GM19240 (cell line): Measurements from ENCODE around the gene SERGEF.

Experiments
- DNase-seq: peaks from one replicate; pipeline ENCODE4 v3.0.0; 2011; ENCODE audit warnings: low spot score; ENCODE audit not compliant: insufficient read length

Gene SERGEF

DNA sequence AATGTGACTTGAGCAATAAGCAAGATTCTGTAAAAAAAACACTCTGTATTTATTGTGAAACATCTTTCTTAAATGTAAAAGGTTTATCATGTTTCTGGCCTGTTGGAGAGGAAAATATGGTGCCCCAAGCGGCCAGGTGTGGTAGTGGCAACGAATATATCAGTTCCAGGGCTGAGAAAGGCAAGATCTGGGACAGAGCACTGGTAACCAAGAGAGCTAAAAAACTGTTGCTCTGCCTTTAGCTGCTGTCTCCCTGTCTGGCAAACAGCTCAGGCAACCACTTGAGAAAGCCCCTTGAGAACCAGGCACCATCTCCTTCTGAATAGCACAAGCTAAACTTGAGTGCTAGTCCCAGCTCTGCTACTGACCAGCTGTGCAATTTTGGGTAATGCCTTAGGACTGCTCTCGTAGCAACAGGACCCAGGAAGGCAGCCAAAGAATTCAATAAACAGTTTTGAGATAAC, 148.3 kb downstream of the SERGEF start:
- DNase-seq, result no peak

DNA sequence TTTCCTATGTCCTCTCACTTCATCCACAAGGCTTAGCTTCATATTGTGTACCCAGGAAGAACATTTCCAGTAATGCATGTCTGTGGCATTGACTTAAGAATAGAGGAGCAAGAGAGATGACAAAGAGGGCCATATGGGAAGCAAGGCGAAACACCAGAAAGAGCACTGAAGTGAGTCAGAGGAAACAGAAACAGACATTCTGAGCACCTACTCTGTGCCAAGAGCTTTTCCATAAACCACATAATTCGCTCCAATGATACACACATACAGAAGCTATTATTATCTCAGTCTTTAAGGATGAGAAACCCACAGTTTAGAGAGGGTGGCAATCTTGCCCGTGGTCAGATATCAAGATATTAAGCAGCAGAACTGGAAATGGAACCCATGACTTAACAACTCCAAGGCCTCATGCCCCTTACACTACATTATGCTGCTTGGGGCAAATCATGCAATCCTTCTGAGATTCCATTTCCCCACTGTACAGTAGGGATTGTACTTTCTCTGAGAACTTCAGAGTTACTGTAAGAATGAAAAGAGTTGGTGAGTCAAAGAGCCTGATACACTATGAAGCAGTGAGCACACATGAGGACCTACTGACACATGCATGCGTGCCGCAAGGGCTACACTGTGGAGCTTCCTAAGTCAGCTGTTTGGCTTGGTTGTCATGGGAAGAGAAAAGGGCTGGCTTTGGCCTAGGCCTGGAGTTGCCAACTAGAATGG, 151.7 kb downstream of the SERGEF start:
- DNase-seq, result no peak

GRCh38 chr11:17859552-17859951, 153.3 kb downstream of the SERGEF start:
- DNase-seq, result no peak

DNA sequence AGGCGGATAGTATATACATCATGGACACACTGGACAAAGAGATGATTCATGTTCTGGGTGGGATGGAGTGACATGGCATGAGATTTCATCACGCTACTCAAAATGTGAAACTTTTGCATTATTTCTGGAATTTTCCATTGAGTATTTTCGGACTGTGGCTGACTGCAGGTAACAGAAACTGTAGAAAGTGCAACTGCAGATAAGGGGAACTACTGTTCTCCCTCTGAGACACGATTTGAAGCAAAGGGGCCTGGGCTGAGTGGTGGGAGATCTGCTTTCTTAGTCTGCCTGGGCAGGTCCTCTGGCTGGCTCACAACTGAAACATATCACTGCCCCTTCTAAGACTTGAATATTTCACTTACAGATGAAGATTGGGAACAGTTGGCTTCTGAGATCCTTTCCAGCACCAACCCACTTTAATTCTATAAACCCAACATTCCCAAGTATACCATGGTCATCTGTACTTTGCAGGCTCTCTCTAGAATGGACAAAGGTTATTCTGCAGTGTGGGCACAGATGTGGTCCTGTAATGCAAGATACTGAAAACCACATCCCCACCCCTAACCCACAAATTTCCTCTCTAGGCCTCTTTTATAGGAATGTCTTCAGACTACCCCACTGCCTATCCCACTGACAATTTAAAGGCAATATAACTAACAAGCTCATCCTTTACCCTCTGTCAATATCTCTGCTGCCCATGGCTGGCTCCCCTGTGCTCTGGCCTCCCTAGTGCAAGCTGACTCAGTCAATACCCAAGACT, 157.1 kb downstream of the SERGEF start:
- DNase-seq, result no peak

- DNase-seq, result no peak
Measured at GRCh38 chr11:17853280-17853679, 159.6 kb downstream of the SERGEF start.

GRCh38 chr11:17852246-17852645, 160.6 kb downstream of the SERGEF start:
- DNase-seq, result no peak

- no peak for DNase-seq
Measured at GRCh38 chr11:17851697-17852096, 161.2 kb downstream of the SERGEF start.

GRCh38 chr11:17850336-17850735, 162.5 kb downstream of the SERGEF start:
- no peak for DNase-seq

- no peak for DNase-seq
Measured at GRCh38 chr11:17848715-17849114, 164.1 kb downstream of the SERGEF start.

DNA sequence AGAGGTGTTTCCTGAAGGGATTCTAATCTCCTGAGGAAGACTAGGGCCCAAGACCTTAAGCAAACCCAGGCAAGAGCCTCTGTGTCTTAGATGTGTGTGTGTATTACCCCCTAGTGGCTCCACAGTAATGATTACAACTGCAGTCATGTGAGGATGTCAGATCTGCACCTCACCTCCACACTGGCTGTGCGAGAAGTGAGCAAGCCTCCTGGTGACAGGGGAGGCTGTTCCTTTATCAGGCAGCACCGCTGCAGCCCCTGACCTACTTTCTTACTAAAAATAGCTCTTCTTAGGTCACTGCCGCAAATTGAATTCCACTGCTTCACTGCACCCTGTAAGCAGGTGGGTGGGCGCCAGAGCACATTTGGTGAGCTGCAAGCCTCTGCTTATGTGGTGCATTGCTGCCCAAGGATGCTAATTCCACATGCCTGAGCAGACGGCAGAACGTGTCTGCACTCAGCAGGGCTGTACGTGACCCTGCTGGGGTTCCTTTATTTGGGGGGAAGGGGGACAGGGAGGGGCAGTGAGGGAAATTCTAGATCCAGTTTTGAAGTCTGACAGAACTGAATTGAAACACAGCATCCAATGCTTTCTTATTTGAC, 165.9 kb downstream of the SERGEF start:
- no peak for DNase-seq

DNA sequence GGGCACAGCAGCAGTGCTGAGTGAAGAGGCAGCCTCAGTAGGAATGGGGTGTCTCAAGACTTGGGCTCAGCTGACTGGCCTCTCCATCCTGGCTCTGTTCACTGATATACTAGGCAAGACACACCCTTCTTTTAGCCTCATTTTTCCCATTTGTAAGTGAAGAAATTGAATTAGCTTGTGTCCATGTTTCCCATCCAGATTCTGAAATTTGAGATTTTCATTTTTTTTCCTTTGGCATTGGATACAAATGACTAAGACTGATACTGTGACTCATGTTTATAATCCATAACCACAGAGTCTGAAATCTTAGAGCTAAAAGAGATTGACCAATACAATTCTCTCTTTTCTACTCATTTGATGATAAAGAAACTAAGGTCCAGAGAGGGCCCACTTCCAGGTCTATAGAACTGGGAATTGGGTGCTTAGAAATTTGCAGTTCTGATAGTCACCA, 167.4 kb downstream of the SERGEF start:
- DNase-seq, result no peak

- DNase-seq, result no peak
Measured at GRCh38 chr11:17840101-17840548, 172.7 kb downstream of the SERGEF start.

DNA sequence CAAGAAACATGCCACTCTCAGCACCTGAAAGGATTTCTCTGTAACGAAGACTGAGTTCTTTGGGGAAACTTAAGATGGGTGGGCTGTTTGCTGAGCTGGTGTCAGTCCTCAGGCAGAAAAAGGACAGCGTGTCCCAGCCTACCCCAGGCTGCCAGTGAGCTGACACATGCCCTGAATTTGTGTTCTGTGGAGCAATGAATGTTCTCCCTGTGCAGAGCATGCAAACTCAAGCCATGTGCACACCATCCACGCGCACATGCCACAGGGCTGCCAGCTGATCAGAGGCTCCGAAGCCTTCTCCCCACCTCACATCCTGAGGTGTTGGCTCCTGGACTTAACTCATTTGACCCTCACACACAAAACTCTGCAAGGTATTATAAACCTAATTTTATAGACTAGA, 173.4 kb downstream of the SERGEF start:
- DNase-seq, result no peak

DNA sequence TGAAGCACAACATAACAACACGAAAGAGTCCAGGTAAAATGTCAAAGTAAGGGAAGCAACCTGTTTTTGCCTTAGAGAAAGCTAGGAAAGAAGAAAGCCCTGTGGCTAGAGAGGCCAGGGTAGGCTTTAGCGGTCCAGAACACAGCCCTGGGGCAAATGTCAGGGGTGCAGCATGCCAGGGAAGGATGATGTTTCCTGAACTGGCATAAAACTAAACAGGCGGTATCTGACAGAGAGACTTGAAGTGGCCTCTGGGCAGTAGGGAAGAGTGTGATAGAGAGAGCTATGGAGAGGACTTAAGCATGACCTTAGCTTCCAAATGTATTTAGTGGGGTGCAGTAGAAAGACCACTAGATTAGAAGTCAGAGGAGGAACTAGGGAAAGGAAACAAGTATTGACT, 174.7 kb downstream of the SERGEF start:
- DNase-seq, result no peak

GRCh38 chr11:17831883-17832282, 181.0 kb downstream of the SERGEF start:
- no peak for DNase-seq

DNA sequence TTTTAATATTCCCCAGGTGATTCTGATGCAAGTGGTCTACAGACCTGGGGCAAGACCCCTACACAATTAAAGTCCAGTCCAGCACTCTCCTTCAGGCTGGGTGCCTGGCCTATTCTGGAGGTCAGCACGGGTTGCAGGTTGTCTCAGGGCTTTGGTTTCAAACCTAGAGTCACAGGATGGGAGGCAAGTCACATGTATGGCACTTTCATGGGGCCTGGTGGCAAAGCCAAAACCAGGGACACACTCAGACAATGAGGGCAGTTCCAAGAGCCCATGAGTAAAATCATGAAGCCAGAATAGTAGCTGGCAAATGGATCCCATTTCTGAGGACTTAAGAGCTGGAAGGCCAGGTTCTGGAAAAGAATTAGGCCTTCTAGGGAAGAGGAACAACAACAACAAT, 181.6 kb downstream of the SERGEF start:
- DNase-seq, result no peak

GRCh38 chr11:17828311-17828751, 184.5 kb downstream of the SERGEF start:
- DNase-seq, result no peak

DNA sequence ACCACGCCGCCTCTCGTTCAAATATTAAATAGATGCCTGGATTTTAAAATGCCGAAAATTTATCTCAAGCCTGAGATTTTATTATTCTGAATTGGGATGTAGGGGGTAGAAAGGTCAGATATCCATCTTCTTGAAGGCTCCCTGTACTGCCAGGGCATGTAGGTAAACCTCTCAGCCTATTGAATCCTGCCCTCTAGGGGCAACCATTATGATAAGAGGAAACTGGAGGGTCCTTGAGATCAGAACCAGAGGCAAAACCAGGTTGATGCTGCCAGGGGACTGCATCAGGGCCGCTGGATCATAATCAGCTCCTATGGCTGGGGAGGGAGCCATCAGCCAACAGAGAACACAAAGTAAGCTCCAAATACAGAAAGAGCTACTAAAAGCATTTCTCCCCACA, 185.8 kb downstream of the SERGEF start:
- DNase-seq, result no peak

GRCh38 chr11:17822401-17822781, 190.5 kb downstream of the SERGEF start:
- no peak for DNase-seq

- no peak for DNase-seq
Measured at GRCh38 chr11:17821648-17822400, 191.0 kb downstream of the SERGEF start.

GRCh38 chr11:17816232-17816931, 196.5 kb downstream of the SERGEF start:
- DNase-seq, result no peak
